ENCODE data around the gene MRPL54. TPM values are rescaled to one million over a fixed set of nuclear protein-coding genes. Genes with fewer than 3 reads are reported as not detected.

MRPL54 gene
- total and polyA plus RNA-seq, 2 experiments from 2014 or later, result 29.7 to 89.9 TPM

GRCh38 chr19:3778104-3778867 is 15.8 kb downstream of the MRPL54 start:
- no peaks in the 10 kb centered on the region for H3K27me3 ChIP-seq (ENCODE audit: insufficient read depth)
- Mint-ChIP-seq H3K27me3 (ENCODE audit: insufficient read depth, low read depth, poor library complexity) (peaks cover 8% of the 10 kb centered on the region), H3K9me3 (peaks cover 29% of the 10 kb centered on the region), H3K36me3 (ENCODE audit: low read depth) (peaks cover 24% of the 10 kb centered on the region), H3K4me1 (no peaks in the 10 kb centered on the region; the same call in 2 of the 3 replicates), H3K27ac (no peak overlapping the region), H3K4me3 (no peak overlapping the region)
- DNase-seq (ENCODE audit: low spot score), result no peak
- no peaks in the 10 kb centered on the region for H3K9me2 ChIP-seq (ENCODE audit: insufficient read depth)
- no peaks in the 10 kb centered on the region for H4K20me1 ChIP-seq (replicated peaks; ENCODE audit: insufficient read depth)
- TF ChIP-seq STAT1 (IDR thresholded peaks at IDR 0.05; ENCODE audit: unreplicated experiment) (no peak), CTCF (conservative IDR thresholded peaks at IDR 0.05; ENCODE audit: low read depth in 2 of 2) (no peak), POLR2AphosphoS5 (IDR thresholded peaks at IDR 0.05; ENCODE audit: low read depth) (no peak), ZNF462 (CRISPR knock-in tag; IDR thresholded peaks at IDR 0.05) (no peak), ZNF331 (CRISPR knock-in tag; IDR thresholded peaks at IDR 0.05; ENCODE audit: low read depth) (no peak), ETS1 (IDR thresholded peaks at IDR 0.05) (no peak)
- ATAC-seq, result no peak
- H3F3A ChIP-seq (replicated peaks; ENCODE audit: low read depth), result no peaks in the 10 kb centered on the region
- H3K36me3 ChIP-seq (ENCODE audit: insufficient read depth), result peaks cover 4% of the 10 kb centered on the region; the same call in 1 of the 2 replicates
- H3K4me1 ChIP-seq (ENCODE audit: insufficient read depth), result no peaks in the 10 kb centered on the region
- H3K4me3 ChIP-seq, result no peak overlapping the region
- no peak overlapping the region for H3K27ac ChIP-seq (ENCODE audit: low read depth)
- no peaks in the 10 kb centered on the region for H3K79me2 ChIP-seq (replicated peaks; ENCODE audit: insufficient read depth)
- H3K4me2 ChIP-seq, result no peak overlapping the region
- no peak overlapping the region for H2AFZ ChIP-seq
